Endothelial cell of umbilical vein (primary cell): Measurements from ENCODE around the gene MFGE8. TPM values are rescaled to one million over a fixed set of nuclear protein-coding genes. Genes with fewer than 3 reads are reported as not detected.
A peak's percentile ranks its signal among the peaks of the same experiment; 100 is the strongest.

Experiments
- BruUV-seq: library from RNA; stranded (reverse); fragments of 400-500 nt; replicated peaks from 2 replicates; lab custom pipeline; 2021; lab: Mats Ljungman, UMichigan
- CTCF ChIA-PET: fragments of 300-600, 350-600 bp; sonication (Branson Sonifier 250); formaldehyde crosslinking; loops from one replicate; lab custom pipeline; 2021; ENCODE audit warnings: antibody characterized with exemption, inconsistent platforms; lab: Charles Lee
- POLR2A ChIA-PET: fragments of 300-600, 350-600 bp; sonication (Branson Sonifier 250); formaldehyde crosslinking; loops from one replicate; lab custom pipeline; 2021; ENCODE audit warnings: antibody characterized with exemption, inconsistent platforms; lab: Charles Lee
- DNase-seq: peaks from one replicate; pipeline ENCODE4 v3.0.0-alpha.2; 2011; ENCODE audit warnings: low read depth, low spot score
- FAIRE-seq: peaks from 2 replicates; lab custom pipeline; 2011; peaks lifted over from hg19 to GRCh38; lab: Jason Lieb, UNC
- H2AFZ ChIP-seq: 2 replicates; pipeline ENCODE4 v1.6.0; 2012; ENCODE audit warnings: low read depth, low read length, control low read depth, inconsistent platforms
- H3K27ac ChIP-seq: 2 replicates; pipeline ENCODE4 v1.5.1; 2011; ENCODE audit warnings: low read depth, mild to moderate bottlenecking, control low read depth, low read length, moderate library complexity; ENCODE audit not compliant: insufficient read depth
- H3K27me3 ChIP-seq, 2 experiments: 2 replicates each; pipeline versions ENCODE4 v1.6.0 to v1.6.1; 2011; ENCODE audit warnings: low read length in 2 of 2, mixed read lengths in 1 of 2; ENCODE audit not compliant: control insufficient read depth in 2 of 2, insufficient read depth in 2 of 2
- H3K36me3 ChIP-seq, 2 experiments: 2 replicates in 1 of 2; 3 replicates in 1 of 2; pipeline ENCODE4 v1.5.1; 2011; ENCODE audit warnings: low read length in 2 of 2, mild to moderate bottlenecking in 1 of 2, moderate library complexity in 1 of 2; ENCODE audit not compliant: control insufficient read depth in 2 of 2, insufficient read depth in 2 of 2; ENCODE audit errors: extremely low read depth in 1 of 2
- H3K4me1 ChIP-seq: 3 replicates; pipeline ENCODE4 v1.5.1; 2011; ENCODE audit warnings: mild to moderate bottlenecking, low read length; ENCODE audit not compliant: control insufficient read depth, insufficient read depth; ENCODE audit errors: extremely low read depth
- H3K4me2 ChIP-seq: 2 replicates; pipeline ENCODE4 v1.6.1; 2011; ENCODE audit warnings: low read length, control low read depth, mixed read lengths; ENCODE audit not compliant: insufficient read depth
- H3K4me3 ChIP-seq, 3 experiments: fragments of 200-600 bp in 1 of 3; sonication (generic), shearing (Covaris generic) in 1 of 3; replicated peaks in 1 of 3; 2 replicates each; pipeline ENCODE4 v1.5.1; 2011 to 2016; ENCODE audit warnings: control low read depth in 3 of 3, low read length in 3 of 3, mild to moderate bottlenecking in 2 of 3, inconsistent platforms in 1 of 3, low read depth in 1 of 3, moderate library complexity in 1 of 3; ENCODE audit not compliant: insufficient read depth in 1 of 3
- H3K79me2 ChIP-seq: 2 replicates; pipeline ENCODE4 v1.6.0; 2012; ENCODE audit warnings: low read length, inconsistent platforms; ENCODE audit not compliant: control insufficient read depth, insufficient read depth
- H3K9ac ChIP-seq: replicated peaks from 2 replicates; pipeline ENCODE3; 2011; ENCODE audit warnings: low read length, control low read depth; ENCODE audit not compliant: insufficient read depth; ENCODE audit errors: extremely low read depth
- H3K9me1 ChIP-seq: replicated peaks from 3 replicates; pipeline ENCODE4 v1.6.0; 2011; ENCODE audit warnings: mild to moderate bottlenecking, low read length; ENCODE audit not compliant: control insufficient read depth, insufficient read depth; ENCODE audit errors: extremely low read depth
- H3K9me3 ChIP-seq: replicated peaks from 2 replicates; pipeline ENCODE4 v1.5.1; 2012; ENCODE audit warnings: low read length, inconsistent platforms; ENCODE audit not compliant: control insufficient read depth, insufficient read depth
- H4K20me1 ChIP-seq: replicated peaks from 2 replicates; pipeline ENCODE3; 2011; ENCODE audit warnings: mild to moderate bottlenecking, low read length; ENCODE audit not compliant: control insufficient read depth, insufficient read depth; ENCODE audit errors: extremely low read depth
- CTCF ChIP-seq, 2 donors: IDR thresholded peaks; 1 replicate in 1 of 2; 2 replicates in 1 of 2; pipeline ENCODE4 v1.5.1; 2011; ENCODE audit warnings: low read length in 2 of 2, mild to moderate bottlenecking in 2 of 2, moderate library complexity in 2 of 2, control low read depth in 1 of 2, inconsistent platforms in 1 of 2, low read depth in 1 of 2; ENCODE audit not compliant: insufficient read depth in 1 of 2; ENCODE audit errors: extremely low read depth in 1 of 2
- EZH2 ChIP-seq: IDR thresholded peaks from 2 replicates; pipeline ENCODE4 v1.6.1; 2012; ENCODE audit warnings: borderline replicate concordance, low read depth, mild to moderate bottlenecking, moderate library complexity, low read length, inconsistent platforms; ENCODE audit not compliant: severe bottlenecking
- JUN ChIP-seq: IDR thresholded peaks from 2 replicates; pipeline ENCODE4 v1.6.1; 2011; ENCODE audit warnings: borderline replicate concordance, low read depth; ENCODE audit not compliant: insufficient read length, insufficient read depth
- MAX ChIP-seq: IDR thresholded peaks from 2 replicates; pipeline ENCODE4 v1.6.1; 2011; ENCODE audit not compliant: insufficient read depth, insufficient read length
- MYC ChIP-seq: IDR thresholded peaks from one replicate; pipeline ENCODE4 v1.6.1; 2011; ENCODE audit warnings: mild to moderate bottlenecking, low read depth, low read length
- POLR2A ChIP-seq: IDR thresholded peaks from 2 replicates; pipeline ENCODE4 v1.6.1; 2012; ENCODE audit warnings: low read depth, mild to moderate bottlenecking, control low read depth, low read length
- dilution Hi-C: fragments of 300-500 bp; cut with MboI; formaldehyde crosslinking; loops from one replicate; pipeline ENCODE4 v1.15.0; 2019; ENCODE audit warnings: low sequenced_read_pairs; ENCODE audit not compliant: extremely low pct_ligation_motif_present
- intact Hi-C: fragments of 100-400 bp; cut with micrococcal nuclease; formaldehyde crosslinking; loops from one replicate; pipeline ENCODE4 v1.10.0; 2022
- polyA plus RNA-seq, 4 experiments: library from polyadenylated mRNA; depleted of rRNA in 3 of 4; stranded (reverse) in 3 of 4; unstranded in 1 of 4; fragments of >200 nt; gene quantifications; 2 replicates each; pipeline versions ENCODE4 v1.2.1 to v1.2.3, GENCODE V29; 2011 to 2012; ENCODE audit warnings: missing spikeins in 1 of 4
- total RNA-seq: library from RNA; stranded (reverse); gene quantifications from 2 replicates; pipeline ENCODE4 v1.2.3, GENCODE V29; 2021

MFGE8 gene
- total and polyA plus RNA-seq, 2 donors (not counting 3 experiments of a cell fraction or from before 2014, with no cell fraction given): 108 to 117 TPM

- H4K20me1 ChIP-seq: no peaks in the 10 kb centered on the region
- FAIRE-seq (no peak), DNase-seq (no peak)
- intact Hi-C loops: no loop called here
- no peaks in the 10 kb centered on the region for H3K27me3 ChIP-seq
- H3K4me3 ChIP-seq: no peak overlapping the region
- no peak overlapping the region for H2AFZ ChIP-seq
- no peaks in the 10 kb centered on the region for H3K9me1 ChIP-seq
- H3K4me1 ChIP-seq: no peaks in the 10 kb centered on the region
- BruUV-seq: no TSS peak
- no peak overlapping the region for H3K4me2 ChIP-seq
- POLR2A ChIA-PET: interaction anchor here (0.6 to 1.2 kb wide), 2 partner anchors 9 to 196 kb away, joined by 3 to 4 read pairs; no protein-coding TSS in a partner anchor
- no peaks in the 10 kb centered on the region for H3K36me3 ChIP-seq
- CTCF ChIA-PET: interaction anchor here (0.8 to 4.7 kb wide), 29 partner anchors 9 to 393 kb away, joined by 3 to 82 read pairs (median 7); partner anchors contain the start of genes FANCI, HAPLN3, ISG20 and MFGE8
- H3K9ac ChIP-seq: no peak overlapping the region
- dilution Hi-C loops: no loop called here
- H3K79me2 ChIP-seq: no peaks in the 10 kb centered on the region
- no peak overlapping the region for H3K27ac ChIP-seq
- no peaks in the 10 kb centered on the region for H3K9me3 ChIP-seq
- TF ChIP-seq MYC: no peak
- no peak for TF ChIP-seq EZH2
- TF ChIP-seq POLR2A: no peak
Measured at GRCh38 chr15:88905576-88905975, 7.6 kb downstream of the MFGE8 start.

- BruUV-seq: no TSS peak
- Histone ChIP-seq H3K9ac (no peak overlapping the region), H3K9me3 (no peaks in the 10 kb centered on the region), H3K27ac (no peak overlapping the region), H4K20me1 (no peaks in the 10 kb centered on the region), H3K4me1 (no peaks in the 10 kb centered on the region), H3K4me3 (no peak overlapping the region), H2AFZ (no peak overlapping the region), H3K79me2 (no peaks in the 10 kb centered on the region), H3K9me1 (no peaks in the 10 kb centered on the region), H3K36me3 (no peaks in the 10 kb centered on the region), H3K4me2 (no peak overlapping the region), H3K27me3 (no peaks in the 10 kb centered on the region)
- intact Hi-C loops: loop anchor here (1.0 kb wide), 5 partner anchors 8 to 339 kb away; partner anchors contain the start of genes FANCI and HAPLN3
- DNase-seq (peak; percentile 78), FAIRE-seq (peak; percentile 96)
- TF ChIP-seq MAX: no peak
- TF ChIP-seq POLR2A: no peak
- TF ChIP-seq JUN: no peak
- no peak for TF ChIP-seq EZH2
- TF ChIP-seq CTCF (IDR thresholded peaks at IDR 0.05; ENCODE audit: extremely low read depth in 1 of 2, insufficient read depth in 1 of 2, low read depth in 1 of 2, low read length in 2 of 2): peak; percentile 97 to 98
- dilution Hi-C loops: no loop called here
- POLR2A ChIA-PET: interaction anchor here (1.2 kb wide), 1 partner anchor 8 kb away, joined by 4 read pairs; no protein-coding TSS in a partner anchor
- CTCF ChIA-PET: interaction anchor here (0.6 to 4.7 kb wide), 62 partner anchors 10 to 430 kb away, joined by 3 to 82 read pairs (median 4); partner anchors contain the start of genes ABHD2, AEN, FANCI and HAPLN3
Measured at GRCh38 chr15:88904624-88905327, 8.4 kb downstream of the MFGE8 start.
